Keratinocyte (primary cell): ENCODE measurements around the gene AFAP1L1. TPM values are rescaled to one million over a fixed set of nuclear protein-coding genes. Genes with fewer than 3 reads are reported as not detected.

Experiments
- DNase-seq: peaks from one replicate; pipeline ENCODE4 v3.0.0-alpha.2; 2011; ENCODE audit warnings: low read depth, missing footprints, low spot score
- FAIRE-seq: peaks from 2 replicates; lab custom pipeline; 2011; peaks lifted over from hg19 to GRCh38; lab: Jason Lieb, UNC
- H2AFZ ChIP-seq: 2 replicates; pipeline ENCODE4 v1.6.0; 2012; ENCODE audit warnings: low read length, control low read depth, inconsistent platforms; ENCODE audit not compliant: control insufficient read depth
- H3K27ac ChIP-seq: 2 replicates; pipeline ENCODE4 v1.5.1; 2011; ENCODE audit warnings: low read length; ENCODE audit not compliant: control insufficient read depth, insufficient read depth
- H3K27me3 ChIP-seq: 3 replicates; pipeline ENCODE4 v1.6.0; 2011; ENCODE audit warnings: low read length; ENCODE audit not compliant: control insufficient read depth, insufficient read depth; ENCODE audit errors: extremely low read depth
- H3K36me3 ChIP-seq, 2 experiments: 2 replicates in 1 of 2; 3 replicates in 1 of 2; pipeline ENCODE4 v1.5.1; 2011; ENCODE audit warnings: low read length in 2 of 2, mild to moderate bottlenecking in 1 of 2; ENCODE audit not compliant: control insufficient read depth in 2 of 2, insufficient read depth in 2 of 2; ENCODE audit errors: extremely low read depth in 1 of 2
- H3K4me1 ChIP-seq: 3 replicates; pipeline ENCODE4 v1.5.1; 2011; ENCODE audit warnings: low read length; ENCODE audit not compliant: control insufficient read depth, insufficient read depth; ENCODE audit errors: extremely low read depth
- H3K4me2 ChIP-seq: 3 replicates; pipeline ENCODE4 v1.6.0; 2011; ENCODE audit warnings: low read depth, low read length; ENCODE audit not compliant: control insufficient read depth, insufficient read depth; ENCODE audit errors: extremely low read depth
- H3K4me3 ChIP-seq, 3 experiments: fragments of 200-600 bp in 1 of 3; sonication (generic) in 1 of 3; 2 replicates in 2 of 3; 3 replicates in 1 of 3; pipeline ENCODE4 v1.5.1; 2011 to 2016; ENCODE audit warnings: low read length in 3 of 3, mild to moderate bottlenecking in 3 of 3, control low read depth in 2 of 3, inconsistent platforms in 1 of 3, low read depth in 1 of 3, mixed read lengths in 1 of 3, mixed run types in 1 of 3, moderate library complexity in 1 of 3; ENCODE audit not compliant: control insufficient read depth in 2 of 3, insufficient read depth in 2 of 3; ENCODE audit errors: extremely low read depth in 1 of 3
- H3K79me2 ChIP-seq: 2 replicates; pipeline ENCODE4 v1.6.0; 2012; ENCODE audit warnings: low read length; ENCODE audit not compliant: control insufficient read depth, insufficient read depth
- H3K9ac ChIP-seq: 3 replicates; pipeline ENCODE4 v1.6.0; 2011; ENCODE audit warnings: low read length; ENCODE audit not compliant: control insufficient read depth, insufficient read depth; ENCODE audit errors: extremely low read depth
- H3K9me1 ChIP-seq: 3 replicates; pipeline ENCODE4 v1.6.0; 2011; ENCODE audit warnings: low read length; ENCODE audit not compliant: control insufficient read depth, insufficient read depth; ENCODE audit errors: extremely low read depth
- H3K9me3 ChIP-seq: 2 replicates; pipeline ENCODE4 v1.5.1; 2012; ENCODE audit warnings: low read depth, low read length; ENCODE audit not compliant: control insufficient read depth
- H4K20me1 ChIP-seq: 3 replicates; pipeline ENCODE4 v1.6.0; 2011; ENCODE audit warnings: low read length; ENCODE audit not compliant: control insufficient read depth, insufficient read depth; ENCODE audit errors: extremely low read depth
- CTCF ChIP-seq, 3 experiments: IDR thresholded peaks in 1 of 3; conservative IDR thresholded peaks in 1 of 3; optimal IDR thresholded peaks in 1 of 3; 2 replicates in 2 of 3; 3 replicates in 1 of 3; pipeline versions ENCODE3 to v1.5.1; 2011; ENCODE audit warnings: low read length in 3 of 3, mild to moderate bottlenecking in 3 of 3, moderate library complexity in 2 of 3, control low read depth in 1 of 3, inconsistent platforms in 1 of 3; ENCODE audit not compliant: insufficient read depth in 2 of 3; ENCODE audit errors: extremely low read depth in 1 of 3
- EZH2 ChIP-seq: IDR thresholded peaks from one replicate; pipeline ENCODE4 v1.6.1; 2012; ENCODE audit warnings: inconsistent platforms, mild to moderate bottlenecking, low read length, moderate library complexity
- dilution Hi-C: fragments of 300-500 bp; cut with MboI; formaldehyde crosslinking; loops from one replicate; pipeline ENCODE4 v1.7.0; 2020; ENCODE audit warnings: low sequenced_read_pairs; ENCODE audit not compliant: extremely low pct_ligation_motif_present
- polyA plus RNA-seq, 5 experiments: library from polyadenylated mRNA; depleted of rRNA in 3 of 5; stranded (reverse) in 3 of 5; stranded (forward) in 1 of 5; unstranded in 1 of 5; fragments of >200 nt; gene quantifications; 1 replicate in 1 of 5; 2 replicates in 3 of 5; 3 replicates in 1 of 5; pipeline versions ENCODE4 v1.2.1 to v1.2.3, GENCODE V29; 2011 to 2012; ENCODE audit warnings: missing spikeins in 2 of 5, low read depth in 1 of 5, low replicate concordance in 1 of 5

Gene AFAP1L1
- polyA plus RNA-seq, 1 donor (not counting 4 experiments of a cell fraction or from before 2014, with no cell fraction given): 4.6 TPM

GRCh38 chr5:149320791-149321330 is 49.2 kb downstream of the AFAP1L1 start:
- dilution Hi-C loops: no loop called here
- H4K20me1 ChIP-seq: no peaks in the 10 kb centered on the region
- DNase-seq (peak; percentile 64), FAIRE-seq (peak; percentile 94)
- peak overlapping the region; percentile 44 for H3K4me2 ChIP-seq
- H3K79me2 ChIP-seq: no peaks in the 10 kb centered on the region
- H3K4me3 ChIP-seq: no peak overlapping the region
- no peak for TF ChIP-seq EZH2
- H3K27me3 ChIP-seq: no peaks in the 10 kb centered on the region
- H3K9me1 ChIP-seq: peaks cover 2% of the 10 kb centered on the region
- H3K27ac ChIP-seq: peak overlapping the region; percentile 78
- H3K9me3 ChIP-seq: no peaks in the 10 kb centered on the region
- peaks cover 30% of the 10 kb centered on the region for H3K4me1 ChIP-seq
- H3K9ac ChIP-seq: peak overlapping the region; percentile 65
- peaks cover 1 to 4% of the 10 kb centered on the region in 2 experiments for H3K36me3 ChIP-seq
- peak overlapping the region; percentile 93 for H2AFZ ChIP-seq

- H3K4me3 ChIP-seq: no peak overlapping the region
- TF ChIP-seq CTCF (optimal IDR thresholded peaks at IDR 0.05 in 1 of 3, IDR thresholded peaks at IDR 0.05 in 1 of 3, conservative IDR thresholded peaks at IDR 0.05 in 1 of 3; ENCODE audit: extremely low read depth in 1 of 3, insufficient read depth in 2 of 3, low read length in 3 of 3): no peak
- TF ChIP-seq EZH2: no peak
- no peak overlapping the region for H3K27ac ChIP-seq
- H4K20me1 ChIP-seq: no peaks in the 10 kb centered on the region
- FAIRE-seq (no peak), DNase-seq (no peak)
- H2AFZ ChIP-seq: no peak overlapping the region
- dilution Hi-C loops: no loop called here
- peaks cover 2% of the 10 kb centered on the region for H3K9me1 ChIP-seq
- no peaks in the 10 kb centered on the region for H3K27me3 ChIP-seq
- H3K79me2 ChIP-seq: no peaks in the 10 kb centered on the region
- no peak overlapping the region for H3K4me2 ChIP-seq
- peaks cover 0 to 4% of the 10 kb centered on the region in 2 experiments for H3K36me3 ChIP-seq
- H3K9ac ChIP-seq: no peak overlapping the region
- H3K4me1 ChIP-seq: peaks cover 34% of the 10 kb centered on the region
- H3K9me3 ChIP-seq: no peaks in the 10 kb centered on the region
Measured at GRCh38 chr5:149322518-149322917, 50.9 kb downstream of the AFAP1L1 start.

- H3K4me1 ChIP-seq: peaks cover 34% of the 10 kb centered on the region
- dilution Hi-C loops: no loop called here
- H3K27me3 ChIP-seq: no peaks in the 10 kb centered on the region
- no peak overlapping the region for H3K27ac ChIP-seq
- no peaks in the 10 kb centered on the region for H4K20me1 ChIP-seq
- H2AFZ ChIP-seq: no peak overlapping the region
- peak; percentile 9 for FAIRE-seq
- H3K9me3 ChIP-seq: no peaks in the 10 kb centered on the region
- DNase-seq: no peak
- H3K79me2 ChIP-seq: no peaks in the 10 kb centered on the region
- peaks cover 2% of the 10 kb centered on the region for H3K9me1 ChIP-seq
- H3K4me2 ChIP-seq: no peak overlapping the region
- H3K4me3 ChIP-seq: no peak overlapping the region
- no peak for TF ChIP-seq CTCF (optimal IDR thresholded peaks at IDR 0.05 in 1 of 3, IDR thresholded peaks at IDR 0.05 in 1 of 3, conservative IDR thresholded peaks at IDR 0.05 in 1 of 3; ENCODE audit: extremely low read depth in 1 of 3, insufficient read depth in 2 of 3, low read length in 3 of 3)
- no peak for TF ChIP-seq EZH2
- no peak overlapping the region for H3K9ac ChIP-seq
- H3K36me3 ChIP-seq: peaks cover 0 to 4% of the 10 kb centered on the region in 2 experiments
Measured at GRCh38 chr5:149323210-149323609, 51.6 kb downstream of the AFAP1L1 start.
